ENCODE results near the gene PPP3CA.

GRCh38 chr4:100984901-100985300 is 362.4 kb downstream of the PPP3CA start:
- no peak for TF ChIP-seq CTCF (conservative IDR thresholded peaks at IDR 0.05; ENCODE audit: low read depth, low read length)
- no peak for TF ChIP-seq EZH2 (IDR thresholded peaks at IDR 0.05; ENCODE audit: borderline replicate concordance, low read depth, low read length, poor library complexity, severe bottlenecking)

Data from A673 (cell line).